Measurements from ENCODE around the gene FAM76A.
A peak's percentile ranks its signal among the peaks of the same experiment; 100 is the strongest.
"Not testable (repeated sequence)": the region's sequence is repeated elsewhere in the genome, so short reads cannot be mapped to it uniquely, and the experiment has no call there.

Gene FAM76A

DNA sequence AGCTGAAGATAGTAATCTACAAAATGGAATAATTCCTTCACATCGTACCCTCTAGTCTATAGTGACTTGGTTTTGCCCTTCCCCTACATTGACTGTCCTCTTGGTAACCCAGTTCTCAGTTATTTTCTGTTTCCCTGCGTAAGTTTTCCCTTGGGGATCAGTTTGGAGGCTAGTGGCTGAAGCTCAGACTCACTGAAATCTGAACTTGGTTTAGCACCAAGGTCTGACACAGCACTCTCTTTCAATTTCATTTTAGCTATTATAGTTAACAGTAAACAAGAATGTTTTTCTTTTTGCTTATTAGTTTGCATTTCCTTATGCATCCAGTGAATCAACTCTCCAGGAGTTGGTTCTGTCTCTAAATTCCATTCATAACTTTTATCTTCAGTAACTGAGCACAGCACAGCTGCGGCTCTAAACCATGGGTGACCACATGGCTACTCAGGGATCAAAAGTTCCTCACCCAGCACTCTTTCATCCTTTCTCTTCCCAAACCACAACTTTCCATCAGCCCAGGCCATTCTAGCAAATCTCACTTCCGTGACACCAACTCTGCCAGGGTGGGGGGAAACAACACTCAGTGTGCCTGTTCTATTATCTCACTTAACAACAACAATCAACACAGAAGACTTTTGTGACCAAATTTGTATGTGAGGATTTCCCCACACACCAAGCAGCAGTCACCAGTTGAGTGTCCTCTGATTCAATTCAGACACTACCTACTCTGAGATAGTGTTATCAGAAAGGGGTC, 36.2 kb upstream of the FAM76A start:
- TF ChIP-seq SPI1 (IDR thresholded peaks at IDR 0.05; ENCODE audit: low read depth, low read length) (no peak), POU2F2 (IDR thresholded peaks at IDR 0.05; ENCODE audit: low read depth, low read length) (no peak), POLR2AphosphoS5 (IDR thresholded peaks at IDR 0.05; ENCODE audit: low read depth, low read length) (no peak), PAX5 (IDR thresholded peaks at IDR 0.05; ENCODE audit: insufficient read depth, low read length, severe bottlenecking) (no peak), TAF1 (IDR thresholded peaks at IDR 0.05; ENCODE audit: low read depth, low read length) (no peak), POLR2A (IDR thresholded peaks at IDR 0.05; ENCODE audit: low read depth, low read length) (no peak)
- no peak for DNase-seq (ENCODE audit: insufficient read length, low spot score)
- peak; percentile 91 for FAIRE-seq

DNA sequence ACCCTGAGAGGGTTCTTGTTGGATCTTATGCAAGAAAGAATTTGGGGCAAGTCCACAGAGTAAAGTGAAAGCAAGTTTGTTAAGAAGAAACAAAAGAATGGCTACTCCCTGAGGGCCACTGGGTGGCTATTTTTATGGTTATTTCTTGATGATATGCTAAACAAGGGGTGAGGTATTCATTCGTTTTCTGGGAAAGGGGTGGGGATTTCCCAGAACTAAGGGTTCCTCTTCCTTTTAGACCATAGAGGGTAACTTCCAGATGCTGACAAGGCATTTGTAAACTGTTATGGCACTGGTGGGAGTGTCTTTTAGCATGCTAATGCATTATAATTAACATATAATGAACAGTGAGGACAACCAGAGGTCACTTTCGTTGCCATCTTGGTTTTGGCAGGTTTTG, 35.6 kb upstream of the FAM76A start:
- TF ChIP-seq POLR2AphosphoS5 (IDR thresholded peaks at IDR 0.05; ENCODE audit: low read depth, low read length) (no peak), POLR2A (IDR thresholded peaks at IDR 0.05; ENCODE audit: low read depth, low read length) (no peak), TAF1 (IDR thresholded peaks at IDR 0.05; ENCODE audit: low read depth, low read length) (no peak), SPI1 (IDR thresholded peaks at IDR 0.05; ENCODE audit: low read depth, low read length) (no peak)
- FAIRE-seq, result peak; percentile 48
- DNase-seq (ENCODE audit: insufficient read length, low spot score), result no peak

GRCh38 chr1:27696835-27697234, 28.9 kb upstream of the FAM76A start:
- not testable (repeated sequence) for FAIRE-seq

DNA sequence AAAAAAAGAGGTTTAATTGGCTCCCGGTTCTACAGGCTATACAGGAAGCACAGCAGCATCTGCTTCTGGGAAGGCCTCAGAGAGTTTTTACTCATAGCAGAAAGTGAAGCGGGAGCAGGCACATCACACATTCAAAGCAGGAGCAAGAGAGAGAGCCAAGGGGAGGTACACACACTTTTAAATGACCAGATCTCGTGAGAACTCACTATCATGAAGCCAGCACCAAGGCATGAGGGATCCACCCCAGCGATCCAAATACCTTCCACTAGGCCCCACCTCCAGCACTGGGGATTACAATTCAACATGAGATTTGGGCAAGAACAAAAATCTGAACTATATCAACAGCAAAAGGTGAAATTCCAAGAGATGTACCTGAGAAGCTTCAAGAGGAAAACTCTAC, 20.8 kb upstream of the FAM76A start:
- no peak for FAIRE-seq
- TF ChIP-seq TAF1 (IDR thresholded peaks at IDR 0.05; ENCODE audit: low read depth, low read length) (no peak), SPI1 (IDR thresholded peaks at IDR 0.05; ENCODE audit: low read depth, low read length) (no peak), POLR2AphosphoS5 (IDR thresholded peaks at IDR 0.05; ENCODE audit: low read depth, low read length) (no peak), PAX5 (IDR thresholded peaks at IDR 0.05; ENCODE audit: insufficient read depth, low read length, severe bottlenecking) (no peak), POLR2A (IDR thresholded peaks at IDR 0.05; ENCODE audit: low read depth, low read length) (no peak), POU2F2 (IDR thresholded peaks at IDR 0.05; ENCODE audit: low read depth, low read length) (no peak)

More at GRCh38 chr1:27696835-27697234, 28.9 kb upstream of the FAM76A start:
- DNase-seq (ENCODE audit: insufficient read length, low spot score), result not testable (repeated sequence)

GRCh38 chr1:27705545-27705944, 20.2 kb upstream of the FAM76A start:
- TF ChIP-seq PAX5 (IDR thresholded peaks at IDR 0.05; ENCODE audit: insufficient read depth, low read length, severe bottlenecking) (no peak), SPI1 (IDR thresholded peaks at IDR 0.05; ENCODE audit: low read depth, low read length) (no peak), POU2F2 (IDR thresholded peaks at IDR 0.05; ENCODE audit: low read depth, low read length) (no peak), POLR2A (IDR thresholded peaks at IDR 0.05; ENCODE audit: low read depth, low read length) (no peak), TAF1 (IDR thresholded peaks at IDR 0.05; ENCODE audit: low read depth, low read length) (no peak), POLR2AphosphoS5 (IDR thresholded peaks at IDR 0.05; ENCODE audit: low read depth, low read length) (no peak)
- no peak for FAIRE-seq

More for the DNA sequence above, 20.8 kb upstream of the FAM76A start:
- DNase-seq (ENCODE audit: insufficient read length, low spot score), result no peak

DNA sequence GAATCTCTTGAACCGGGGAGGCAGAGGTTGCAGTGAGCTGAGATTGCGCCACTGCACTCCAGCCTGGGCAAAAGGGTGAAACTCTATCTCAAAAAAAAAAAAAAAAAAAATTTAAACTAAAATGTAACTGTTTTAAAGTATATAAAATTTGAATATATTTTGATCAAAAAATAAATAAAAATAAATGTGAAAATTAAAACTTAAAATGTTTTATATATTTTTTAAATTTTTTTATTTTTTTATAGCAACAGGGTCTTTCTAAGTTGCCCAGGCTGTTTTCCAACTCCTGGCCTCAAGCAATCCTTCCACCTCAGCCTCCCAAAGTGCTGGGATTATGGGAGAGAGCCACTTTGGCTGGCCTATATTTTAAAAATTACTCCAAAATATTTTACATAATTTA, 15.2 kb upstream of the FAM76A start:
- TF ChIP-seq TAF1 (IDR thresholded peaks at IDR 0.05; ENCODE audit: low read depth, low read length) (no peak), SPI1 (IDR thresholded peaks at IDR 0.05; ENCODE audit: low read depth, low read length) (no peak)
- FAIRE-seq (no peak), DNase-seq (ENCODE audit: insufficient read length, low spot score) (no peak)

More at GRCh38 chr1:27705545-27705944, 20.2 kb upstream of the FAM76A start:
- no peak for DNase-seq (ENCODE audit: insufficient read length, low spot score)

DNA sequence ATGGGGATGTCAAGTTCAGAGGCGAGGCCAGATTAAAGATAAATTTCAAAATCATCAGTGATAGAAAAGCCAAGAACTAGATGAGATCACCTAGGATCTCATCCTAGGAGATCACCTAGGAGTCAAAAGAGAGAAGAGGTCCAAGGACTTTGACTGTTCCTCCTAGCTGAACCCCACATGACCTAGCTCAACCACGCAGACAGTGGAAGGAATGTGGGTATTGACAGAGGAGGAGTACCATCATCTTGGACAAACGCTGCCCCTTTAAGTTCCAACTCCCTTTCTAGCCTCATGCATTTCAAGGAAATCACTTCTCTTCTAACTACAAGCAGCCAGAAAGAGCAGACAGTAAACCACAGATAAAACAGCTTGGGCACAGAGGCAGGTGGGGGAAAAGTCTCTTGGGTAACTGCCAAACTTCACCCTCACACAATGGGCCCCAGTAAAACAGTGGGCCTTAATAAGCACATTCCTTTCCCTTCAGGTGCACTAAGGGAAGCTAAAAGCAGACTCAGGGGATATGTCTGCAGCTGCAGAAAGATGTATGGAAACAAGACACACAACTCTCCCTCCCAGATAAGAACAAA, 12.5 kb upstream of the FAM76A start:
- FAIRE-seq (no peak), DNase-seq (ENCODE audit: insufficient read length, low spot score) (no peak)
- no peak for TF ChIP-seq POU2F2 (IDR thresholded peaks at IDR 0.05; ENCODE audit: low read depth, low read length)
- TF ChIP-seq PAX5 (IDR thresholded peaks at IDR 0.05; ENCODE audit: insufficient read depth, low read length, severe bottlenecking), result no peak
- TF ChIP-seq SPI1 (IDR thresholded peaks at IDR 0.05; ENCODE audit: low read depth, low read length), result no peak
- no peak for TF ChIP-seq POLR2AphosphoS5 (IDR thresholded peaks at IDR 0.05; ENCODE audit: low read depth, low read length)
- TF ChIP-seq TAF1 (IDR thresholded peaks at IDR 0.05; ENCODE audit: low read depth, low read length), result no peak
- no peak for TF ChIP-seq POLR2A (IDR thresholded peaks at IDR 0.05; ENCODE audit: low read depth, low read length)

GRCh38 chr1:27713869-27714513, 11.8 kb upstream of the FAM76A start:
- DNase-seq (ENCODE audit: insufficient read length, low spot score) (no peak), FAIRE-seq (no peak)
- no peak for TF ChIP-seq POU2F2 (IDR thresholded peaks at IDR 0.05; ENCODE audit: low read depth, low read length)
- TF ChIP-seq POLR2AphosphoS5 (IDR thresholded peaks at IDR 0.05; ENCODE audit: low read depth, low read length), result no peak
- TF ChIP-seq TAF1 (IDR thresholded peaks at IDR 0.05; ENCODE audit: low read depth, low read length), result no peak
- TF ChIP-seq POLR2A (IDR thresholded peaks at IDR 0.05; ENCODE audit: low read depth, low read length), result no peak
- TF ChIP-seq PAX5 (IDR thresholded peaks at IDR 0.05; ENCODE audit: insufficient read depth, low read length, severe bottlenecking), result no peak
- no peak for TF ChIP-seq SPI1 (IDR thresholded peaks at IDR 0.05; ENCODE audit: low read depth, low read length)

DNA sequence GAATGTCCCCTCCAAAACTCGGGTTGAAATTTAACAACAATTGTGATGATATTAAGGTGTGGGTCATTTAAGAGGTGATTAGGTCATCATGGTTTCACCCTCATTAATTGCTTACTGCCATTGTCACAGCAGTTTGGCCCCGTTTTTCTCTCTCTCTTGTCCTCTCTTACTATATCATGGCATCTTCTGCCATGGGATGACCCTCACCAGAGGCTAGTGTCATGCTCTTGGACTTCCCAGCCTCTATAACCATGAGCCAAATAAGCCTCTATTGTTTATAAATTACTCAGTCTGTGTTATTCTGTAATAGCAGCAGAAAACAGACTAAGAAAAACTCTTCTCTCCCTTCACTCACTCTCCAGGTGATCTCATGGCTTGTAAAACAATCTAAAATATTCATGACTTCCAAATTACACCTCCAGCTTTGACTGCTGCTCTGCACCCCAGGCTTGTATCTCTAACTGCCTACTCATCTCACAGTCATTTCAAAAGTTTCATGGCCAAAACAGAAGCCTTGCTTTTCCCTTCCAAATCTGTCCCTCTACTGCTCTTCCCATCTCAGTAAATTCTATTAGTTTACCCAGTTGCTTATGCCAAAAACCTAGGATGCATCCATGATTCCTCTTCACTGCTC, 9.4 kb upstream of the FAM76A start:
- DNase-seq (ENCODE audit: insufficient read length, low spot score), result no peak
- TF ChIP-seq POLR2AphosphoS5 (IDR thresholded peaks at IDR 0.05; ENCODE audit: low read depth, low read length), result no peak
- no peak for TF ChIP-seq POU2F2 (IDR thresholded peaks at IDR 0.05; ENCODE audit: low read depth, low read length)
- FAIRE-seq, result no peak

Measured in GM12891 (cell line).